DMS153 (cell line): ENCODE results near the gene CPNE4.
A peak's percentile ranks its signal among the peaks of the same experiment; 100 is the strongest.
"Not testable (repeated sequence)": the region's sequence is repeated elsewhere in the genome, so short reads cannot be mapped to it uniquely, and the experiment has no call there.

Experiments
- DNase-seq: peaks from one replicate; lab custom pipeline; 2025; lab: John Stamatoyannopoulos, UW

Gene CPNE4

GRCh38 chr3:131535596-131535995, 499.2 kb downstream of the CPNE4 start:
- no peak for DNase-seq

- DNase-seq: no peak
Measured at GRCh38 chr3:131535131-131535530, 499.7 kb downstream of the CPNE4 start.

GRCh38 chr3:131532645-131533044, 502.2 kb downstream of the CPNE4 start:
- no peak for DNase-seq

- no peak for DNase-seq
Measured at GRCh38 chr3:131530843-131531242, 504.0 kb downstream of the CPNE4 start.

GRCh38 chr3:131530388-131530787, 504.4 kb downstream of the CPNE4 start:
- no peak for DNase-seq

GRCh38 chr3:131526801-131527347, 507.9 kb downstream of the CPNE4 start:
- DNase-seq: peak; percentile 46

- no peak for DNase-seq
Measured at GRCh38 chr3:131518680-131519079, 516.1 kb downstream of the CPNE4 start.

GRCh38 chr3:131505421-131505820, 529.4 kb downstream of the CPNE4 start:
- no peak for DNase-seq

- peak; percentile 13 for DNase-seq
Measured at GRCh38 chr3:131503320-131503635, 531.5 kb downstream of the CPNE4 start.

GRCh38 chr3:131502530-131503319, 532.1 kb downstream of the CPNE4 start, which contains the start of gene MRPL3:
Gene MRPL3, minus strand, starts transcription at chr3:131502971. Its CDS starts 150 bp downstream, at chr3:131502821.
- DNase-seq: peak; percentile 84

GRCh38 chr3:131501949-131502348, 532.9 kb downstream of the CPNE4 start:
- no peak for DNase-seq

- DNase-seq: no peak
Measured at GRCh38 chr3:131494706-131495105, 540.1 kb downstream of the CPNE4 start.

GRCh38 chr3:131491775-131492174, 543.0 kb downstream of the CPNE4 start:
- DNase-seq: no peak

- no peak for DNase-seq
Measured at GRCh38 chr3:131491084-131491483, 543.7 kb downstream of the CPNE4 start.

- DNase-seq: not testable (repeated sequence)
Measured at GRCh38 chr3:131486545-131486944, 548.3 kb downstream of the CPNE4 start.

GRCh38 chr3:131485119-131485518, 549.7 kb downstream of the CPNE4 start:
- no peak for DNase-seq

- DNase-seq: no peak
Measured at GRCh38 chr3:131484496-131485111, 550.2 kb downstream of the CPNE4 start.
